H9 (cell line): Measurements from ENCODE around the gene HHIP. TPM values are rescaled to one million over a fixed set of nuclear protein-coding genes. Genes with fewer than 3 reads are reported as not detected.

Experiments
- DNase-seq: peaks from one replicate; pipeline ENCODE4 v3.0.0-alpha.2; 2017
- H2AFZ ChIP-seq: one replicate; pipeline ENCODE4 v1.6.1; 2013; ENCODE audit warnings: mild to moderate bottlenecking, low read length, control low read depth, moderate library complexity
- H2AK5ac ChIP-seq: 2 replicates; pipeline ENCODE4 v1.6.1; 2013; ENCODE audit warnings: low read length, control low read depth, mixed read lengths; ENCODE audit not compliant: insufficient read length
- H2BK120ac ChIP-seq: one replicate; pipeline ENCODE4 v1.6.1; 2013; ENCODE audit warnings: low read depth, mild to moderate bottlenecking, low read length, control low read depth, inconsistent platforms; ENCODE audit not compliant: poor library complexity, severe bottlenecking
- H2BK12ac ChIP-seq: 2 replicates; pipeline ENCODE4 v1.6.1; 2013; ENCODE audit warnings: low read length, control low read depth, mixed read lengths, low read depth; ENCODE audit not compliant: insufficient read length
- H2BK15ac ChIP-seq: 2 replicates; pipeline ENCODE4 v1.6.1; 2013; ENCODE audit warnings: low read depth, low read length, control low read depth
- H2BK20ac ChIP-seq: one replicate; pipeline ENCODE4 v1.6.1; 2013; ENCODE audit warnings: low read depth, mild to moderate bottlenecking, low read length, control low read depth, inconsistent platforms; ENCODE audit not compliant: poor library complexity, severe bottlenecking
- H2BK5ac ChIP-seq: 2 replicates; pipeline ENCODE4 v1.6.1; 2013; ENCODE audit warnings: low read length, control low read depth, mixed read lengths; ENCODE audit not compliant: insufficient read length
- H3K14ac ChIP-seq: 2 replicates; pipeline ENCODE4 v1.6.1; 2013; ENCODE audit warnings: low read length, control low read depth; ENCODE audit not compliant: insufficient read depth
- H3K18ac ChIP-seq: 2 replicates; pipeline ENCODE4 v1.6.1; 2013; ENCODE audit warnings: low read depth, mild to moderate bottlenecking, mixed read lengths, low read length, control low read depth; ENCODE audit not compliant: insufficient read length
- H3K23ac ChIP-seq: 2 replicates; pipeline ENCODE4 v1.6.1; 2013; ENCODE audit warnings: low read length, control low read depth, mixed read lengths, low read depth; ENCODE audit not compliant: insufficient read length
- H3K23me2 ChIP-seq: 2 replicates; pipeline ENCODE4 v1.6.1; 2013; ENCODE audit warnings: low read depth, mild to moderate bottlenecking, mixed read lengths, low read length, control low read depth; ENCODE audit not compliant: insufficient read length, poor library complexity, severe bottlenecking
- H3K27ac ChIP-seq: 2 replicates; pipeline ENCODE4 v1.5.1; 2013; ENCODE audit warnings: low read length, control low read depth, mixed read lengths, low read depth; ENCODE audit not compliant: insufficient read length
- H3K27me3 ChIP-seq: 2 replicates; pipeline ENCODE4 v1.6.1; 2013; ENCODE audit warnings: low read length, control low read depth, inconsistent platforms; ENCODE audit not compliant: insufficient read depth
- H3K4ac ChIP-seq: 2 replicates; pipeline ENCODE4 v1.6.1; 2013; ENCODE audit warnings: low read depth, mild to moderate bottlenecking, control low read depth, inconsistent platforms, low read length, moderate library complexity
- H3K4me1 ChIP-seq: 2 replicates; pipeline ENCODE4 v1.6.1; 2013; ENCODE audit warnings: low read length, control low read depth, inconsistent platforms; ENCODE audit not compliant: insufficient read depth
- H3K4me2 ChIP-seq: 2 replicates; pipeline ENCODE4 v1.6.1; 2013; ENCODE audit warnings: low read length, control low read depth, mixed read lengths; ENCODE audit not compliant: insufficient read length, insufficient read depth
- H3K56ac ChIP-seq: 2 replicates; pipeline ENCODE4 v1.6.1; 2013; ENCODE audit warnings: low read depth, mild to moderate bottlenecking, mixed read lengths, low read length, control low read depth; ENCODE audit not compliant: insufficient read length
- H3K79me1 ChIP-seq: 2 replicates; pipeline ENCODE4 v1.6.1; 2013; ENCODE audit warnings: low read depth, mild to moderate bottlenecking, moderate library complexity, low read length, control low read depth, inconsistent platforms; ENCODE audit not compliant: insufficient read depth, poor library complexity, severe bottlenecking
- H3K79me2 ChIP-seq: 2 replicates; pipeline ENCODE4 v1.6.1; 2013; ENCODE audit warnings: low read length, control low read depth, inconsistent platforms; ENCODE audit not compliant: insufficient read depth
- H3K9ac ChIP-seq: 2 replicates; pipeline ENCODE4 v1.6.1; 2013; ENCODE audit warnings: low read length, control low read depth, mixed read lengths; ENCODE audit not compliant: insufficient read length; ENCODE audit errors: extremely low read depth
- H3K9me3 ChIP-seq: one replicate; pipeline ENCODE4 v1.6.1; 2013; ENCODE audit warnings: low read depth, low read length, inconsistent platforms; ENCODE audit not compliant: control insufficient read depth
- H3T11ph ChIP-seq: one replicate; pipeline ENCODE4 v1.6.1; 2013; ENCODE audit warnings: mild to moderate bottlenecking, low read length, control low read depth, inconsistent platforms
- H4K20me1 ChIP-seq: one replicate; pipeline ENCODE4 v1.6.1; 2013; ENCODE audit not compliant: control insufficient read depth, insufficient read length, insufficient read depth
- H4K5ac ChIP-seq: 2 replicates; pipeline ENCODE4 v1.6.1; 2013; ENCODE audit warnings: low read depth, mild to moderate bottlenecking, mixed read lengths, low read length, control low read depth; ENCODE audit not compliant: insufficient read length
- H4K8ac ChIP-seq: replicated peaks from 2 replicates; pipeline ENCODE4 v1.6.1; 2013; ENCODE audit warnings: low read length, control low read depth, mixed read lengths, low read depth; ENCODE audit not compliant: insufficient read length
- H4K91ac ChIP-seq: 2 replicates; pipeline ENCODE4 v1.6.1; 2013; ENCODE audit warnings: low read depth, mild to moderate bottlenecking, moderate library complexity, mixed read lengths, low read length, control low read depth; ENCODE audit not compliant: insufficient read length
- H3K27ac Mint-ChIP-seq, 3 experiments: 2 replicates in 2 of 3; 3 replicates in 1 of 3; pipeline ENCODE4 v1.8.0; 2020 to 2021; ENCODE audit warnings: mixed read lengths in 3 of 3, mild to moderate bottlenecking in 1 of 3, moderate library complexity in 1 of 3
- H3K27me3 Mint-ChIP-seq: 2 replicates; pipeline ENCODE4 v1.8.0; 2021; ENCODE audit warnings: low read depth, mild to moderate bottlenecking, moderate library complexity, mixed read lengths
- H3K36me3 Mint-ChIP-seq, 3 experiments: 2 replicates in 2 of 3; 3 replicates in 1 of 3; pipeline ENCODE4 v1.8.0; 2020 to 2021; ENCODE audit warnings: low read depth in 3 of 3, mixed read lengths in 3 of 3; ENCODE audit not compliant: insufficient read depth in 1 of 3
- H3K4me1 Mint-ChIP-seq, 2 experiments: 2 replicates each; pipeline ENCODE4 v1.8.0; 2020; ENCODE audit warnings: mixed read lengths in 2 of 2
- H3K4me3 Mint-ChIP-seq, 2 experiments: 2 replicates in 1 of 2; 3 replicates in 1 of 2; pipeline ENCODE4 v1.8.0; 2020 to 2021; ENCODE audit warnings: mild to moderate bottlenecking in 2 of 2, mixed read lengths in 2 of 2, moderate library complexity in 1 of 2
- H3K9me3 Mint-ChIP-seq, 2 experiments: 2 replicates in 1 of 2; 3 replicates in 1 of 2; pipeline ENCODE4 v1.8.0; 2020; ENCODE audit warnings: mild to moderate bottlenecking in 2 of 2, mixed read lengths in 2 of 2, moderate library complexity in 1 of 2
- WGBS: extraction: QIAGEN DNeasy Blood & Tissue Kit; methylation state at CpG from one replicate; pipeline ENCODE4 v1.1.7; 2013; ENCODE audit warnings: missing lambda C conversion rate, low lambda C conversion rate, mixed read lengths; ENCODE audit not compliant: insufficient read length; ENCODE audit errors: extremely low coverage; 5-methylcytosine and 5-hydroxymethylcytosine counted together
- total RNA-seq: library from RNA; stranded (reverse); gene quantifications from 2 replicates; pipeline ENCODE4 v1.2.1, GENCODE V29; 2021
- TF ChIP-seq, protein P1 (sequence below): fragments of 200-600 bp; sonication (generic); conservative IDR thresholded peaks from 3 replicates; pipeline ENCODE4 v1.8.0; 2021; ENCODE audit warnings: antibody characterized with exemption, mild to moderate bottlenecking

Gene HHIP
- total RNA-seq, 1 experiment from 2014 or later = 3.8 TPM

- Histone ChIP-seq H3K23ac (no peak overlapping the region), H3K79me2 (no peaks in the 10 kb centered on the region)
Observed at GRCh38 chr4:144667500-144667899, 21.5 kb downstream of the HHIP start.

More at GRCh38 chr4:144667500-144667899, 21.5 kb downstream of the HHIP start:
- no peak overlapping the region for H3K4me3 Mint-ChIP-seq
- Histone ChIP-seq H2BK20ac (no peak overlapping the region), H3K27ac (no peak overlapping the region), H3K9me3 (no peaks in the 10 kb centered on the region), H4K5ac (no peak overlapping the region), H3K27me3 (no peaks in the 10 kb centered on the region), H2BK5ac (no peak overlapping the region), H4K20me1 (no peaks in the 10 kb centered on the region), H2BK15ac (no peak overlapping the region), H3K4me1 (no peaks in the 10 kb centered on the region), H3K23me2 (no peaks in the 10 kb centered on the region), H3K4ac (no peak overlapping the region), H2AFZ (no peak overlapping the region), H3K18ac (no peak overlapping the region), H4K8ac (no peak overlapping the region), H3K4me2 (no peak overlapping the region), H2BK120ac (no peak overlapping the region), H3K9ac (no peak overlapping the region), H2AK5ac (no peak overlapping the region), H3K79me1 (no peaks in the 10 kb centered on the region), H3K14ac (no peak overlapping the region), H3T11ph (no peak overlapping the region), H2BK12ac (no peak overlapping the region), H3K56ac (no peak overlapping the region), H4K91ac (no peak overlapping the region)
- no peaks in the 10 kb centered on the region for H3K36me3 Mint-ChIP-seq
- H3K9me3 Mint-ChIP-seq = no peaks in the 10 kb centered on the region
- H3K27ac Mint-ChIP-seq = no peak overlapping the region; a peak in 1 of 7 replicates
- H3K27me3 Mint-ChIP-seq = no peaks in the 10 kb centered on the region
- H3K4me1 Mint-ChIP-seq = peaks cover 0 to 2% of the 10 kb centered on the region in 2 experiments; a peak in 2 of 4 replicates
- no peak for DNase-seq
- WGBS = no CpG with 5 or more reads among the region's 2 CpGs
- TF ChIP-seq, protein P1, sequence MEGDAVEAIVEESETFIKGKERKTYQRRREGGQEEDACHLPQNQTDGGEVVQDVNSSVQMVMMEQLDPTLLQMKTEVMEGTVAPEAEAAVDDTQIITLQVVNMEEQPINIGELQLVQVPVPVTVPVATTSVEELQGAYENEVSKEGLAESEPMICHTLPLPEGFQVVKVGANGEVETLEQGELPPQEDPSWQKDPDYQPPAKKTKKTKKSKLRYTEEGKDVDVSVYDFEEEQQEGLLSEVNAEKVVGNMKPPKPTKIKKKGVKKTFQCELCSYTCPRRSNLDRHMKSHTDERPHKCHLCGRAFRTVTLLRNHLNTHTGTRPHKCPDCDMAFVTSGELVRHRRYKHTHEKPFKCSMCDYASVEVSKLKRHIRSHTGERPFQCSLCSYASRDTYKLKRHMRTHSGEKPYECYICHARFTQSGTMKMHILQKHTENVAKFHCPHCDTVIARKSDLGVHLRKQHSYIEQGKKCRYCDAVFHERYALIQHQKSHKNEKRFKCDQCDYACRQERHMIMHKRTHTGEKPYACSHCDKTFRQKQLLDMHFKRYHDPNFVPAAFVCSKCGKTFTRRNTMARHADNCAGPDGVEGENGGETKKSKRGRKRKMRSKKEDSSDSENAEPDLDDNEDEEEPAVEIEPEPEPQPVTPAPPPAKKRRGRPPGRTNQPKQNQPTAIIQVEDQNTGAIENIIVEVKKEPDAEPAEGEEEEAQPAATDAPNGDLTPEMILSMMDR = no peak
